K562 (cell line): ENCODE data around the gene HOXA5. TPM values are rescaled to one million over a fixed set of nuclear protein-coding genes. Genes with fewer than 3 reads are reported as not detected.

Experiments used
- ARID4B ChIP-seq: sonication (generic); formaldehyde crosslinking; IDR thresholded peaks from 2 replicates; pipeline ENCODE4 v1.8.0; 2022; ENCODE audit warnings: mild to moderate bottlenecking, missing genetic modification reagents
- CEBPZ ChIP-seq: fragments of 150-350 bp; IDR thresholded peaks from 2 replicates; pipeline ENCODE4 v1.6.1; 2014; ENCODE audit warnings: low read depth, mild to moderate bottlenecking, low read length, borderline replicate concordance
- DEAF1 ChIP-seq: fragments of 450-650 bp; formaldehyde crosslinking; IDR thresholded peaks from 2 replicates; pipeline ENCODE4 v1.4.0; 2020; ENCODE audit warnings: mild to moderate bottlenecking, moderate library complexity
- ESRRA ChIP-seq: fragments of 450-650 bp; IDR thresholded peaks from 2 replicates; pipeline ENCODE4 v1.6.1; 2014; ENCODE audit warnings: low read depth, mild to moderate bottlenecking, moderate library complexity, borderline replicate concordance
- GATA2 ChIP-seq: sonication (generic); formaldehyde crosslinking; IDR thresholded peaks from 2 replicates; pipeline ENCODE4 v1.4.0; 2020; ENCODE audit warnings: mild to moderate bottlenecking, missing genetic modification reagents
- HNRNPK ChIP-seq: fragments of 200-400 bp; formaldehyde crosslinking; IDR thresholded peaks from one replicate; pipeline ENCODE4 v1.6.1; 2018; ENCODE audit warnings: mild to moderate bottlenecking, low read depth, low read length; ENCODE audit not compliant: poor library complexity, severe bottlenecking
- MAFK ChIP-seq: IDR thresholded peaks from 2 replicates; pipeline ENCODE4 v1.6.1; 2011; ENCODE audit warnings: low read length, improper control_type of control experiment
- MCM5 ChIP-seq: fragments of 450-650 bp; IDR thresholded peaks from 2 replicates; pipeline ENCODE4 v1.6.1; 2016; ENCODE audit warnings: low read depth
- NFATC3 ChIP-seq: fragments of 450-650 bp; IDR thresholded peaks from 2 replicates; pipeline ENCODE4 v1.6.1; 2017; ENCODE audit warnings: mild to moderate bottlenecking
- ZKSCAN8 ChIP-seq: fragments of 200-800 bp; sonication (Bioruptor generic); IDR thresholded peaks from 2 replicates; pipeline ENCODE4 v1.6.1; 2016; ENCODE audit warnings: missing genetic modification characterization, missing compliant biosample characterization
- polyA plus RNA-seq, 8 experiments: library from polyadenylated mRNA; depleted of rRNA in 4 of 8; stranded (reverse) in 5 of 8; unstranded in 3 of 8; fragments of >200 nt; fragmentation: Nextera tagmentation in 2 of 8; fragmentation: Illumina TruSeq in 1 of 8; extraction: Ambion mirVana in 2 of 8; extraction: Trizol in 1 of 8; gene quantifications; 2 replicates each; pipeline versions ENCODE4 v1.2.1 to v1.2.3, GENCODE V29; 2011 to 2014; ENCODE audit warnings: inconsistent platforms in 1 of 8, missing spikeins in 1 of 8
- total RNA-seq, 7 experiments: library from RNA; depleted of rRNA in 6 of 7; stranded (reverse); fragments of >200 nt in 6 of 7; fragmentation: Illumina TruSeq in 2 of 7; extraction: Trizol in 2 of 7; gene quantifications; 2 replicates each; pipeline versions ENCODE4 v1.2.1 to v1.2.3, GENCODE V29; 2011 to 2021; ENCODE audit warnings: low replicate concordance in 1 of 7

HOXA5 gene
- total and polyA plus RNA-seq, 9 of the 15 experiments (the other 6 are each of a cell fraction or from before 2014, with no cell fraction given): 0.13 TPM; not detected in 8

DNA sequence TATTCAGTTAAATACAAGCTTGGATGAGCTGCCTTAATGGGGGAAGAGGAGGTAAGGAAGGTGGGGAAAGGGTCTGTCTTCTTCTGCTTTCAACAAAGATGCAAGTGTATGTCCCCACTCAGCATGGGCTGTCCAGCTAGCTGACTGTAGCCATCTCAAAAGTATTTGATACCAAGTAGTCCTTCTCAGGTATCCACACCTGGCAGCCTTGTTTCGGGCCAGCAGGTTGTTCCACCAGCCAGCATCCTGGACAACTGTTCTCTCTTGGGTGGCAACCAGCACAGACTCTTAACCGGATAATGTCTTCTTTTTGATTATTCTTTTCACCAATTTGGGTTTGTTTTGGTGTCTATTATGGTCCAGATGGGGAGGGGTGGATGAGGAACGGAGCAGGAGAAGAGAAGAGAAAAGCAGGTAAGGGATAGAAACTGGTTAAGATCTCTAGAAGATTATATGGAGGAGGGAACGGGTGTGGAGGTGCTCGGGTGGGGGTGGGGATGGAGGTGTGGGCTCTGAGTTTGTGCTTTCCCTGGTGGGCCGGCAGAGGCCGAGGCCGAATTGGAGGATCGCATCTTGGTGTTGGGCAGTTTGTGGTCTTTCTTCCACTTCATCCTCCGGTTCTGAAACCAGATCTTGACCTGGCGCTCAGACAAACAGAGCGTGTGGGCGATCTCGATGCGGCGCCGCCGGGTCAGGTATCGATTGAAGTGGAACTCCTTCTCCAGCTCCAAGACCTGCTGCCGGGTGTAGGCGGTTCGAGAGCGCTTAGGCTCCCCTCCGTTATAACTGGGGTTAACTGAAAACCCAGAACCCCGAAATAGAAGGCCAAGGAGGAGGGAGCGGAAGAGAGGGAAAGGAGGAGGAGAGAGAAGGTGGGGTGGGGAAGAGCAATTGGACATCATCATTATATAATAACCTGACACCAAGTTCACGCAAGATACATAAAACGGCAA is 14.4 kb downstream of the HOXA5 start (continued):
- no peak for TF ChIP-seq ARID4B (CRISPR knock-in tag)
- TF ChIP-seq ZKSCAN8 (CRISPR knock-in tag): no peak
- TF ChIP-seq NFATC3: no peak
- no peak for TF ChIP-seq HNRNPK
- TF ChIP-seq MCM5: no peak
- no peak for TF ChIP-seq DEAF1 (CRISPR knock-in tag)
- no peak for TF ChIP-seq GATA2
- no peak for TF ChIP-seq ESRRA
- TF ChIP-seq MAFK: no peak
- no peak for TF ChIP-seq CEBPZ
